Measurements from ENCODE around the gene ELMOD3.

Gene ELMOD3

GRCh38 chr2:85429213-85429923 is 74.8 kb downstream of the ELMOD3 start:
- no peak overlapping the region for H3K4me3 ChIP-seq (ENCODE audit: low read depth, low read length)
- no peak for TF ChIP-seq CTCF (IDR thresholded peaks at IDR 0.05; ENCODE audit: insufficient read depth, low read depth, low read length, missing control alignments)
- no peak for DNase-seq (ENCODE audit: low read depth)

DNA sequence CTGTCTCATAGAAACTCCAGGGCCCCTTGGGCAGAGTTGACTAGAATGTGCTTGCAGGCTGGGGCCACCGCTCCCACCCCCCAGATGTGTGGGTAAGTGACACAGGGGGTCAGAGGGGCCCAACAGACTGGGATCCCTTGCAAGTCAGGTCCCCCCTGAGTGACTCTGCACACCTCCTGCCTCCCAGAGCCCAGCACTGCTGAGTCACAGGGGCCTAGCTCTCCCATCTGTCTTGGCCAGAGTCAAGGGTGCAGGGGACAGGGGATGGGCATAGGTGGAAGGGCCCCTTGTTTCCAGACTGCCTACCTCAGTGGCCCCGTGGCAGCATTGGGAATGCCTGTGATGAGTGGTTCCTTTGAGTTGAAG is 75.3 kb downstream of the ELMOD3 start:
- TF ChIP-seq CTCF (IDR thresholded peaks at IDR 0.05; ENCODE audit: insufficient read depth, low read depth, low read length, missing control alignments), result no peak
- no peak overlapping the region for H3K4me3 ChIP-seq (ENCODE audit: low read depth, low read length)
- no peak for DNase-seq (ENCODE audit: low read depth)

- DNase-seq (ENCODE audit: low read depth), result no peak
- H3K4me3 ChIP-seq (ENCODE audit: low read depth, low read length), result no peak overlapping the region
These were observed 76.4 kb downstream of the ELMOD3 start for GRCh38 chr2:85430752-85431569.

DNA sequence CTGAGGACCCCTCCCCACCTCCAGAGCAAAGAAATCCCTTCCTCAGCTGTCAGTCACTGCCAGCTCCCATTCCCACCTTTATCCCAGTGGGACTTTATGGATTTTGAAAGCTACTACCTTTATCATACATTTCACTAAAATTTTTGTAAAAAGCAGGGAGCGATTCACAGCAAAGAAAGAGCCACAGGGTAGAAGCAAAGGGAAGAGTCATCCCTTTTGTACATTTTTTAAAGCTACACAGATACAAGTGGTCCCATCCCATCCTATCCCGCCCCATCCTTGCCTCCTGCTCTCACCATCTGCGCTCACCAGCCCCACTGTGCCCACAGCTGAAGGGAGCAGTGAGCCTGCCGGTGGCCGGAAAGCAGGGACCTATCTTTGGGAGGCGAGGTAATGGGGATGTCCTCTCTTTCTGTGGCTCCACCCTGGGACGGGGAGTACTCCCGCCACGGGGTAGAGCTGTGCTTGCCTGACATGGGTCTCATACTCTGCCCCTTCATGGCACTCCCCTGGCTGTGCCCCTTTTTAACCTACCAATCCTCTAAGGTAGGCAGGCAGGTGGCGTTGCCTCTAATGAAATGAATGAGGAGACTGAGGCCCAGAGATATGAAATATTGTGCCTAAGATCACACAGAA is 77.1 kb downstream of the ELMOD3 start:
- H3K4me3 ChIP-seq (ENCODE audit: low read depth, low read length), result no peak overlapping the region
- no peak for DNase-seq (ENCODE audit: low read depth)
- TF ChIP-seq CTCF (IDR thresholded peaks at IDR 0.05; ENCODE audit: insufficient read depth, low read depth, low read length, missing control alignments), result no peak

More at GRCh38 chr2:85430752-85431569, 76.4 kb downstream of the ELMOD3 start:
- no peak for TF ChIP-seq CTCF (IDR thresholded peaks at IDR 0.05; ENCODE audit: insufficient read depth, low read depth, low read length, missing control alignments)

DNA sequence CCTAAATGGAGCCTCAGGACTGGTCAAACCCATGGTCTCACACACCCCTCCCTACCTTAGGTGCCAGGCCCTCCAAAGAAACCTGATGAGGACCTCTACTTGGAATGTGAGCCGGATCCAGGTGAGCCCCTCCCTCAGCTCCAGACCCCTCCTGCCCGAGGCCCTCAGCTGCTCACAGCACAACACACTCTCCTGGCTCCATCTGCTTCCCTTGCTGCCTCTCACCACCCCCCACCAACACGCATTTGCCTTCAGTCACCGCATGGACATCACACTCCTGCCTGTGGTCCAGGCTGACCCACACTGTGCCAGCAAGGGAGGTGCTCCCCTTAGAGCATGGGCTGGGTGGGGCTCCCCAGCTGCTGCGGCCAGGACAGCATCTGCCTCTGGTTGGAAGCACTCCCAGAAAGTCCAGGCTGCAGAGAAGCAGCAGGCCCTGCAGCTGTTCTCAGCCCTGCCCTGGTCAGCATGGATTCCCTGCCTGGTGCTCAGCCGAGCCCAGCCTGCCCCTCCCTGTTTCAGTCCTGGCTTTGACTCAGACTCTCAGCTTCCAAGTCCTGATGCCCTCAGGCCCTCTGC is 79.0 kb downstream of the ELMOD3 start:
- no peak for TF ChIP-seq CTCF (IDR thresholded peaks at IDR 0.05; ENCODE audit: insufficient read depth, low read depth, low read length, missing control alignments)
- no peak overlapping the region for H3K4me3 ChIP-seq (ENCODE audit: low read depth, low read length)
- no peak for DNase-seq (ENCODE audit: low read depth)

- TF ChIP-seq CTCF (IDR thresholded peaks at IDR 0.05; ENCODE audit: insufficient read depth, low read depth, low read length, missing control alignments), result no peak
- no peak for DNase-seq (ENCODE audit: low read depth)
- no peak overlapping the region for H3K4me3 ChIP-seq (ENCODE audit: low read depth, low read length)
These were observed 80.1 kb downstream of the ELMOD3 start for GRCh38 chr2:85434696-85435095.

All from GM12865 (cell line).